ENCODE results near the gene ADAMTS2. TPM values are rescaled to one million over a fixed set of nuclear protein-coding genes. Genes with fewer than 3 reads are reported as not detected.

The ADAMTS2 gene
- total RNA-seq, 4 donors from 2014 or later, result 2.3 to 10.6 (median 3.0) TPM

- no peak for DNase-seq (ENCODE audit: low spot score in 2 of 2)
- no peak overlapping the region for H3K4me3 ChIP-seq (ENCODE audit: low read depth, poor library complexity, severe bottlenecking)
- intact Hi-C loops (cut with DNase I; ENCODE audit: low total_unique reads), result no loop called here
- TF ChIP-seq CTCF (IDR thresholded peaks at IDR 0.05), result no peak
- TF ChIP-seq POLR2A (IDR thresholded peaks at IDR 0.05), result no peak
- WGBS, 2 donors, result 81 to 84% methylated on average over 23 of the region's 23 CpGs
Observed at GRCh38 chr5:179132586-179133355, 212.5 kb downstream of the ADAMTS2 start.

- TF ChIP-seq CTCF (IDR thresholded peaks at IDR 0.05), result no peak
- TF ChIP-seq POLR2A (IDR thresholded peaks at IDR 0.05), result no peak
- no peak overlapping the region for H3K4me3 ChIP-seq (ENCODE audit: low read depth, poor library complexity, severe bottlenecking)
- 67 to 84% methylated on average over 11 to 14 of the region's 15 CpGs for WGBS, 2 donors
- DNase-seq (ENCODE audit: low spot score in 2 of 2), result no peak
- intact Hi-C loops (cut with DNase I; ENCODE audit: low total_unique reads), result no loop called here
Observed at GRCh38 chr5:179131886-179132585, 213.2 kb downstream of the ADAMTS2 start.

- WGBS, 2 donors, result 83 to 89% methylated on average over 10 of the region's 10 CpGs
- intact Hi-C loops (cut with DNase I; ENCODE audit: low total_unique reads), result no loop called here
- H3K4me3 ChIP-seq (ENCODE audit: low read depth, poor library complexity, severe bottlenecking), result no peak overlapping the region
- no peak for DNase-seq (ENCODE audit: low spot score in 2 of 2)
- TF ChIP-seq CTCF (IDR thresholded peaks at IDR 0.05) (no peak), POLR2A (IDR thresholded peaks at IDR 0.05) (no peak)
Observed at GRCh38 chr5:179131321-179131835, 213.9 kb downstream of the ADAMTS2 start.

- DNase-seq (ENCODE audit: low spot score in 2 of 2), result no peak
- intact Hi-C loops (cut with DNase I; ENCODE audit: low total_unique reads), result no loop called here
- no peak overlapping the region for H3K4me3 ChIP-seq (ENCODE audit: low read depth, poor library complexity, severe bottlenecking)
- TF ChIP-seq POLR2A (IDR thresholded peaks at IDR 0.05) (no peak), CTCF (IDR thresholded peaks at IDR 0.05) (no peak)
- WGBS, 2 donors, result 92 to 94% methylated on average over 14 of the region's 14 CpGs
Observed at GRCh38 chr5:179130101-179130681, 215.1 kb downstream of the ADAMTS2 start.

GRCh38 chr5:179129607-179130071, 215.6 kb downstream of the ADAMTS2 start:
- H3K4me3 ChIP-seq (ENCODE audit: low read depth, poor library complexity, severe bottlenecking), result no peak overlapping the region
- WGBS, 2 donors, result 86 to 89% methylated on average over 18 of the region's 18 CpGs
- DNase-seq (ENCODE audit: low spot score in 2 of 2), result no peak
- TF ChIP-seq CTCF (IDR thresholded peaks at IDR 0.05) (no peak), POLR2A (IDR thresholded peaks at IDR 0.05) (no peak)
- intact Hi-C loops (cut with DNase I; ENCODE audit: low total_unique reads), result no loop called here

Measured in lower leg skin (tissue), 4 donors.